ENCODE data around the gene MIDN. TPM values are rescaled to one million over a fixed set of nuclear protein-coding genes. Genes with fewer than 3 reads are reported as not detected.

Gene MIDN
- total RNA-seq, 1 donor from 2014 or later: 13.4 TPM

GRCh38 chr19:1280636-1281568 is 32.5 kb downstream of the MIDN start:
- no peak for DNase-seq (ENCODE audit: low read depth, low spot score)

- DNase-seq (ENCODE audit: low read depth, low spot score): no peak
These were observed 33.3 kb downstream of the MIDN start for GRCh38 chr19:1281569-1282287.

GRCh38 chr19:1282588-1283206 is 34.3 kb downstream of the MIDN start:
- DNase-seq (ENCODE audit: low read depth, low spot score): no peak

GRCh38 chr19:1283207-1283916 is 35.0 kb downstream of the MIDN start:
- no peak for DNase-seq (ENCODE audit: low read depth, low spot score)

- DNase-seq (ENCODE audit: low read depth, low spot score): no peak
These were observed 35.5 kb downstream of the MIDN start for GRCh38 chr19:1283917-1284292.

- no peak for DNase-seq (ENCODE audit: low read depth, low spot score)
These were observed 36.1 kb downstream of the MIDN start for GRCh38 chr19:1284293-1284978.

GRCh38 chr19:1284979-1285736 is 36.8 kb downstream of the MIDN start:
- DNase-seq (ENCODE audit: low read depth, low spot score): no peak

GRCh38 chr19:1285737-1286360 is 37.5 kb downstream of the MIDN start, which contains the start of gene EFNA2:
Gene EFNA2, plus strand, starts transcription at chr19:1285873. Its CDS starts 296 bp downstream, at chr19:1286169.
- no peak for DNase-seq (ENCODE audit: low read depth, low spot score)

- no peak for DNase-seq (ENCODE audit: low read depth, low spot score)
These were observed 38.3 kb downstream of the MIDN start for GRCh38 chr19:1286487-1287353.

- DNase-seq (ENCODE audit: low read depth, low spot score): no peak
These were observed 39.2 kb downstream of the MIDN start for GRCh38 chr19:1287354-1288225.

- DNase-seq (ENCODE audit: low read depth, low spot score): no peak
These were observed 39.8 kb downstream of the MIDN start for GRCh38 chr19:1288226-1288612.

- DNase-seq (ENCODE audit: low read depth, low spot score): no peak
These were observed 40.7 kb downstream of the MIDN start for GRCh38 chr19:1288833-1289685.

- DNase-seq (ENCODE audit: low read depth, low spot score): no peak
These were observed 41.3 kb downstream of the MIDN start for GRCh38 chr19:1289686-1290025.

GRCh38 chr19:1290196-1290702 is 41.9 kb downstream of the MIDN start:
- no peak for DNase-seq (ENCODE audit: low read depth, low spot score)

- no peak for DNase-seq (ENCODE audit: low read depth, low spot score)
These were observed 42.6 kb downstream of the MIDN start for GRCh38 chr19:1290703-1291651.
